Liver (tissue), 9 donors: Measurements from ENCODE around the gene PRPF6. TPM values are rescaled to one million over a fixed set of nuclear protein-coding genes. Genes with fewer than 3 reads are reported as not detected.

Experiments used
- DNase-seq: peaks from one replicate; pipeline ENCODE4 v3.0.0-alpha.2; 2017; ENCODE audit warnings: low spot score
- H3K27ac ChIP-seq, 2 donors: one replicate each; pipeline ENCODE4 v1.7.0; 2013; ENCODE audit warnings: inconsistent platforms in 2 of 2, low read length in 2 of 2, control low read depth in 1 of 2, low read depth in 1 of 2, mild to moderate bottlenecking in 1 of 2
- H3K27me3 ChIP-seq, 4 donors: one replicate each; pipeline versions ENCODE4 v1.6.1 to v1.7.0; 2013; ENCODE audit warnings: low read length in 3 of 4, inconsistent platforms in 1 of 4, mild to moderate bottlenecking in 1 of 4, moderate library complexity in 1 of 4; ENCODE audit not compliant: control insufficient read depth in 4 of 4, insufficient read depth in 4 of 4
- H3K36me3 ChIP-seq, 4 donors: one replicate each; pipeline versions ENCODE4 v1.6.1 to v1.7.0; 2013; ENCODE audit warnings: low read length in 3 of 4, mild to moderate bottlenecking in 3 of 4, low read depth in 1 of 4, moderate library complexity in 1 of 4; ENCODE audit not compliant: control insufficient read depth in 4 of 4, insufficient read depth in 3 of 4
- H3K4me1 ChIP-seq, 4 donors: one replicate each; pipeline versions ENCODE4 v1.6.1 to v1.7.0; 2013; ENCODE audit warnings: low read length in 3 of 4, mild to moderate bottlenecking in 3 of 4, moderate library complexity in 1 of 4; ENCODE audit not compliant: control insufficient read depth in 4 of 4, insufficient read depth in 4 of 4
- H3K4me3 ChIP-seq, 3 donors: one replicate each; pipeline versions ENCODE4 v1.6.1 to v1.7.0; 2013; ENCODE audit warnings: low read length in 3 of 3, control low read depth in 1 of 3, low read depth in 1 of 3, mild to moderate bottlenecking in 1 of 3
- H3K9ac ChIP-seq, 2 donors: one replicate each; pipeline ENCODE4 v1.7.0; 2013; ENCODE audit warnings: low read length in 2 of 2, mild to moderate bottlenecking in 2 of 2, moderate library complexity in 2 of 2, control low read depth in 1 of 2, low read depth in 1 of 2
- H3K9me3 ChIP-seq, 4 donors: one replicate each; pipeline versions ENCODE4 v1.6.1 to v1.7.0; 2013; ENCODE audit warnings: low read length in 3 of 4; ENCODE audit not compliant: control insufficient read depth in 4 of 4
- FOXA2 ChIP-seq: IDR thresholded peaks from 2 replicates; pipeline ENCODE4 v1.6.1; 2016; ENCODE audit warnings: antibody characterized with exemption
- HNF4A ChIP-seq, 2 donors: conservative IDR thresholded peaks; 2 replicates each; pipeline ENCODE4 v1.6.1; 2016; ENCODE audit warnings: antibody characterized with exemption in 2 of 2, mild to moderate bottlenecking in 2 of 2
- HNF4G ChIP-seq: IDR thresholded peaks from 2 replicates; pipeline ENCODE4 v1.6.1; 2016; ENCODE audit warnings: antibody characterized with exemption
- JUND ChIP-seq, 2 donors: IDR thresholded peaks; 2 replicates each; pipeline ENCODE4 v1.6.1; 2016; ENCODE audit warnings: antibody characterized with exemption in 2 of 2
- NR2F2 ChIP-seq: IDR thresholded peaks from 2 replicates; pipeline ENCODE4 v1.6.1; 2016; ENCODE audit warnings: antibody characterized with exemption
- RAD21 ChIP-seq, 2 donors: IDR thresholded peaks; 2 replicates each; pipeline ENCODE4 v1.6.1; 2016; ENCODE audit warnings: antibody characterized with exemption in 2 of 2, mild to moderate bottlenecking in 2 of 2
- SP1 ChIP-seq: IDR thresholded peaks from 2 replicates; pipeline ENCODE4 v1.6.1; 2018; ENCODE audit warnings: antibody characterized with exemption, mild to moderate bottlenecking
- TAF1 ChIP-seq: conservative IDR thresholded peaks from 2 replicates; pipeline ENCODE4 v1.6.1; 2016; ENCODE audit warnings: antibody characterized with exemption, mild to moderate bottlenecking
- YY1 ChIP-seq: IDR thresholded peaks from 2 replicates; pipeline ENCODE4 v1.6.1; 2016; ENCODE audit warnings: antibody characterized with exemption, mild to moderate bottlenecking
- WGBS: extraction: QIAGEN DNeasy Blood & Tissue Kit; methylation state at CpG from one replicate; pipeline ENCODE4 v1.1.7; 2013; 5-methylcytosine and 5-hydroxymethylcytosine counted together
- polyA plus RNA-seq, 2 donors: library from polyadenylated mRNA; stranded (reverse) in 1 of 2; unstranded in 1 of 2; fragments of 200-250 nt in 1 of 2; fragments of >200 nt in 1 of 2; fragmentation: Nextera tagmentation in 1 of 2; extraction: Ambion mirVana in 1 of 2; gene quantifications; one replicate each; pipeline versions ENCODE4 v1.2.1 to v1.2.3, GENCODE V29; 2013 to 2015
- total RNA-seq, 2 donors: library from RNA; depleted of rRNA; stranded (reverse); fragments of >200 nt; gene quantifications; one replicate each; pipeline ENCODE4 v1.2.3, GENCODE V29; 2014
- TF ChIP-seq, protein P1 (sequence below): IDR thresholded peaks from 2 replicates; pipeline ENCODE4 v1.6.1; 2016; ENCODE audit warnings: antibody characterized with exemption, mild to moderate bottlenecking
- TF ChIP-seq, protein P2 (sequence below): IDR thresholded peaks from 2 replicates; pipeline ENCODE4 v1.6.1; 2016; ENCODE audit warnings: antibody characterized with exemption
- TF ChIP-seq, protein P3 (sequence below): fragments of 150-350 bp; IDR thresholded peaks from 2 replicates; pipeline ENCODE4 v1.5.1; 2017; ENCODE audit warnings: improper control_type of control experiment, low read depth, low read length; ENCODE audit not compliant: missing input control
- TF ChIP-seq, protein P4 (sequence below): IDR thresholded peaks from 2 replicates; pipeline ENCODE4 v1.6.1; 2016; ENCODE audit warnings: antibody characterized with exemption
- donor health status: healthy.
- donor health status: healthy.
- donor health status: healthy.
- donor health status: healthy.
- donor health status: healthy.

The PRPF6 gene
- total and polyA plus RNA-seq, 4 donors, result 16.3 to 24.9 (median 23.1) TPM

DNA sequence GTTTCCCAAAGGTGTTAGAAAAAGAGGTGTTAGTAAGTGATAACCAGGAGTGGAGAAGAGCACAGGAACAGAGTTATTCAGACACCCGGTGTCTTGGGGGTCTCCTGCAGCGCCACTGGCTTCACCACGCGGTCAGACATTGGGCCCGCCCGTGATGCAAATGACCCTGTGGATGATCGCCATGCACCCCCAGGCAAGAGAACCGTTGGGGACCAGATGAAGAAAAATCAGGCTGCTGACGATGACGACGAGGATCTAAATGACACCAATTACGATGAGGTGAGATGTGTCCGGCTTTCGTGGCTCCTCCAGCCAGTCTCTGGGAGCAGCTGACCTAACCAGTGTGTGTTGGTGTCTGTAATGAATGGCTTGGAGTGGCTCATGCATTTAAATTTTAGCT lies 2.0 kb downstream of the PRPF6 start:
- Histone ChIP-seq H3K9ac (no peak overlapping the region), H3K4me1 (peaks cover 12 to 40% (median 26%) of the 10 kb centered on the region in 4 donors)
- 93% methylated on average over 14 of the region's 14 CpGs for WGBS

DNA sequence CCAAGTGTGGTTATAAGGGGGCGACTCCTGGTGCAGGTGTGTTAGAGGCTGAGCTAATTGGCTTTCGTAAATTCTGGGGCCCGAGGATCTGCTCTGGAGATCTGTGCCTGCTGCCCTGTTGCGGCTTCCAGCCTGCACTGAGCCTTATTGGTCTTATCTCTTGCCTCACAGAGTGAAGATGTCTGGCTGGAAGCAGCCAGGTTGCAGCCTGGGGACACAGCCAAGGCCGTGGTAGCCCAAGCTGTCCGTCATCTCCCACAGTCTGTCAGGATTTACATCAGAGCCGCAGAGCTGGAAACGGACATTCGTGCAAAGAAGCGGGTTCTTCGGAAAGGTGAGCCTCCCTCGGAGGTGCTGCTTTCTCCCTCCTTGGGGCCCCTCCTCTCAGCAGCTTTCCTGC lies 20.0 kb downstream of the PRPF6 start:
- 94% methylated on average over 12 of the region's 12 CpGs for WGBS
- no peak overlapping the region for H3K27ac ChIP-seq
- TF ChIP-seq, protein P1, sequence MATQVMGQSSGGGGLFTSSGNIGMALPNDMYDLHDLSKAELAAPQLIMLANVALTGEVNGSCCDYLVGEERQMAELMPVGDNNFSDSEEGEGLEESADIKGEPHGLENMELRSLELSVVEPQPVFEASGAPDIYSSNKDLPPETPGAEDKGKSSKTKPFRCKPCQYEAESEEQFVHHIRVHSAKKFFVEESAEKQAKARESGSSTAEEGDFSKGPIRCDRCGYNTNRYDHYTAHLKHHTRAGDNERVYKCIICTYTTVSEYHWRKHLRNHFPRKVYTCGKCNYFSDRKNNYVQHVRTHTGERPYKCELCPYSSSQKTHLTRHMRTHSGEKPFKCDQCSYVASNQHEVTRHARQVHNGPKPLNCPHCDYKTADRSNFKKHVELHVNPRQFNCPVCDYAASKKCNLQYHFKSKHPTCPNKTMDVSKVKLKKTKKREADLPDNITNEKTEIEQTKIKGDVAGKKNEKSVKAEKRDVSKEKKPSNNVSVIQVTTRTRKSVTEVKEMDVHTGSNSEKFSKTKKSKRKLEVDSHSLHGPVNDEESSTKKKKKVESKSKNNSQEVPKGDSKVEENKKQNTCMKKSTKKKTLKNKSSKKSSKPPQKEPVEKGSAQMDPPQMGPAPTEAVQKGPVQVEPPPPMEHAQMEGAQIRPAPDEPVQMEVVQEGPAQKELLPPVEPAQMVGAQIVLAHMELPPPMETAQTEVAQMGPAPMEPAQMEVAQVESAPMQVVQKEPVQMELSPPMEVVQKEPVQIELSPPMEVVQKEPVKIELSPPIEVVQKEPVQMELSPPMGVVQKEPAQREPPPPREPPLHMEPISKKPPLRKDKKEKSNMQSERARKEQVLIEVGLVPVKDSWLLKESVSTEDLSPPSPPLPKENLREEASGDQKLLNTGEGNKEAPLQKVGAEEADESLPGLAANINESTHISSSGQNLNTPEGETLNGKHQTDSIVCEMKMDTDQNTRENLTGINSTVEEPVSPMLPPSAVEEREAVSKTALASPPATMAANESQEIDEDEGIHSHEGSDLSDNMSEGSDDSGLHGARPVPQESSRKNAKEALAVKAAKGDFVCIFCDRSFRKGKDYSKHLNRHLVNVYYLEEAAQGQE, result no peak
- TF ChIP-seq TAF1 (no peak), JUND (IDR thresholded peaks at IDR 0.05) (no peak), RAD21 (IDR thresholded peaks at IDR 0.05) (no peak), YY1 (no peak), HNF4G (no peak), SP1 (no peak), FOXA2 (no peak)
- TF ChIP-seq, protein P2, sequence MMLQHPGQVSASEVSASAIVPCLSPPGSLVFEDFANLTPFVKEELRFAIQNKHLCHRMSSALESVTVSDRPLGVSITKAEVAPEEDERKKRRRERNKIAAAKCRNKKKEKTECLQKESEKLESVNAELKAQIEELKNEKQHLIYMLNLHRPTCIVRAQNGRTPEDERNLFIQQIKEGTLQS, result no peak
- TF ChIP-seq, protein P3, sequence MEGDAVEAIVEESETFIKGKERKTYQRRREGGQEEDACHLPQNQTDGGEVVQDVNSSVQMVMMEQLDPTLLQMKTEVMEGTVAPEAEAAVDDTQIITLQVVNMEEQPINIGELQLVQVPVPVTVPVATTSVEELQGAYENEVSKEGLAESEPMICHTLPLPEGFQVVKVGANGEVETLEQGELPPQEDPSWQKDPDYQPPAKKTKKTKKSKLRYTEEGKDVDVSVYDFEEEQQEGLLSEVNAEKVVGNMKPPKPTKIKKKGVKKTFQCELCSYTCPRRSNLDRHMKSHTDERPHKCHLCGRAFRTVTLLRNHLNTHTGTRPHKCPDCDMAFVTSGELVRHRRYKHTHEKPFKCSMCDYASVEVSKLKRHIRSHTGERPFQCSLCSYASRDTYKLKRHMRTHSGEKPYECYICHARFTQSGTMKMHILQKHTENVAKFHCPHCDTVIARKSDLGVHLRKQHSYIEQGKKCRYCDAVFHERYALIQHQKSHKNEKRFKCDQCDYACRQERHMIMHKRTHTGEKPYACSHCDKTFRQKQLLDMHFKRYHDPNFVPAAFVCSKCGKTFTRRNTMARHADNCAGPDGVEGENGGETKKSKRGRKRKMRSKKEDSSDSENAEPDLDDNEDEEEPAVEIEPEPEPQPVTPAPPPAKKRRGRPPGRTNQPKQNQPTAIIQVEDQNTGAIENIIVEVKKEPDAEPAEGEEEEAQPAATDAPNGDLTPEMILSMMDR, result no peak
- TF ChIP-seq, protein P4, sequence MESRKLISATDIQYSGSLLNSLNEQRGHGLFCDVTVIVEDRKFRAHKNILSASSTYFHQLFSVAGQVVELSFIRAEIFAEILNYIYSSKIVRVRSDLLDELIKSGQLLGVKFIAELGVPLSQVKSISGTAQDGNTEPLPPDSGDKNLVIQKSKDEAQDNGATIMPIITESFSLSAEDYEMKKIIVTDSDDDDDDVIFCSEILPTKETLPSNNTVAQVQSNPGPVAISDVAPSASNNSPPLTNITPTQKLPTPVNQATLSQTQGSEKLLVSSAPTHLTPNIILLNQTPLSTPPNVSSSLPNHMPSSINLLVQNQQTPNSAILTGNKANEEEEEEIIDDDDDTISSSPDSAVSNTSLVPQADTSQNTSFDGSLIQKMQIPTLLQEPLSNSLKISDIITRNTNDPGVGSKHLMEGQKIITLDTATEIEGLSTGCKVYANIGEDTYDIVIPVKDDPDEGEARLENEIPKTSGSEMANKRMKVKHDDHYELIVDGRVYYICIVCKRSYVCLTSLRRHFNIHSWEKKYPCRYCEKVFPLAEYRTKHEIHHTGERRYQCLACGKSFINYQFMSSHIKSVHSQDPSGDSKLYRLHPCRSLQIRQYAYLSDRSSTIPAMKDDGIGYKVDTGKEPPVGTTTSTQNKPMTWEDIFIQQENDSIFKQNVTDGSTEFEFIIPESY, result no peak

More for the DNA sequence above, 2.0 kb downstream of the PRPF6 start:
- no peaks in the 10 kb centered on the region for H3K9me3 ChIP-seq
- no peak overlapping the region for H3K4me3 ChIP-seq
- H3K27me3 ChIP-seq, result no peaks in the 10 kb centered on the region
- H3K27ac ChIP-seq, result no peak overlapping the region
- DNase-seq, result no peak
- H3K36me3 ChIP-seq, result peaks cover 7 to 28% (median 18%) of the 10 kb centered on the region in 4 donors
- no peak for TF ChIP-seq NR2F2
- TF ChIP-seq, protein P1, result no peak
- no peak for TF ChIP-seq HNF4A (conservative IDR thresholded peaks at IDR 0.05)
- no peak for TF ChIP-seq JUND (IDR thresholded peaks at IDR 0.05)
- no peak for TF ChIP-seq SP1
- TF ChIP-seq, protein P4, result no peak

More for the DNA sequence above, 20.0 kb downstream of the PRPF6 start:
- Histone ChIP-seq H3K9ac (no peak overlapping the region), H3K4me1 (no peaks in the 10 kb centered on the region), H3K36me3 (peaks cover 30 to 77% (median 54%) of the 10 kb centered on the region in 4 donors), H3K4me3 (no peak overlapping the region), H3K27me3 (no peaks in the 10 kb centered on the region), H3K9me3 (no peaks in the 10 kb centered on the region)
- DNase-seq, result no peak
